Activated naive CD4-positive, alpha-beta T cell treated with anti-CD3 and anti-CD28 coated beads for 36 hours (primary cell): Measurements from ENCODE around the gene CYP26C1. TPM values are rescaled to one million over a fixed set of nuclear protein-coding genes. Genes with fewer than 3 reads are reported as not detected.

ENCODE experiments used
- CTCF ChIA-PET: fragments of 350-600 bp; sonication (Branson Sonifier 250); formaldehyde crosslinking; loops from one replicate; lab custom pipeline; 2021; ENCODE audit warnings: antibody characterized with exemption; lab: Charles Lee
- DNase-seq: peaks from one replicate; pipeline ENCODE4 v3.0.0-alpha.2; 2020
- H3K27ac Mint-ChIP-seq: one replicate; pipeline ENCODE4 v1.8.0; 2021; ENCODE audit warnings: mild to moderate bottlenecking, mixed read lengths
- H3K27me3 Mint-ChIP-seq: one replicate; pipeline ENCODE4 v1.8.0; 2021; ENCODE audit warnings: low read depth, mixed read lengths
- H3K36me3 Mint-ChIP-seq: one replicate; pipeline ENCODE4 v1.8.0; 2021; ENCODE audit warnings: low read depth, mixed read lengths
- H3K4me1 Mint-ChIP-seq: one replicate; pipeline ENCODE4 v1.8.0; 2021; ENCODE audit warnings: low read depth, mixed read lengths
- H3K4me3 Mint-ChIP-seq: one replicate; pipeline ENCODE4 v1.8.0; 2021; ENCODE audit warnings: mild to moderate bottlenecking, moderate library complexity, mixed read lengths
- H3K9me3 Mint-ChIP-seq: one replicate; pipeline ENCODE4 v1.8.0; 2021; ENCODE audit warnings: mixed read lengths
- intact Hi-C: fragments of 100-400 bp; cut with micrococcal nuclease; formaldehyde crosslinking; loops from one replicate; pipeline ENCODE4 v1.15.1; 2023
- total RNA-seq, 2 experiments: library from RNA; stranded (reverse); gene quantifications; one replicate each; pipeline ENCODE4 v1.2.3, GENCODE V29; 2021

CYP26C1 gene
- total RNA-seq, 2 experiments from 2014 or later = not detected

- intact Hi-C loops = loop anchor here (1.0 kb wide), 2 partner anchors 74 to 154 kb away; no protein-coding TSS in a partner anchor
- H3K9me3 Mint-ChIP-seq = no peaks in the 10 kb centered on the region
- CTCF ChIA-PET = interaction anchor here (0.6 kb wide), 1 partner anchor 14 kb away, joined by 3 read pairs; no protein-coding TSS in a partner anchor
- no peak overlapping the region for H3K4me3 Mint-ChIP-seq
- peak; percentile 26 for DNase-seq
- H3K4me1 Mint-ChIP-seq = no peaks in the 10 kb centered on the region
- H3K27ac Mint-ChIP-seq = no peak overlapping the region
- no peaks in the 10 kb centered on the region for H3K27me3 Mint-ChIP-seq
- H3K36me3 Mint-ChIP-seq = peaks cover 1% of the 10 kb centered on the region
These were observed 20.9 kb upstream of the CYP26C1 start for GRCh38 chr10:93039721-93040120.

GRCh38 chr10:93054486-93054885 lies 6.1 kb upstream of the CYP26C1 start:
- no peak for DNase-seq
- Mint-ChIP-seq H3K27me3 (no peaks in the 10 kb centered on the region), H3K36me3 (peaks cover 13% of the 10 kb centered on the region), H3K27ac (no peak overlapping the region), H3K9me3 (no peaks in the 10 kb centered on the region), H3K4me1 (no peaks in the 10 kb centered on the region), H3K4me3 (no peak overlapping the region)
- intact Hi-C loops = no loop called here
- CTCF ChIA-PET = no interaction called here

- CTCF ChIA-PET = interaction anchor here (1.0 to 1.1 kb wide), 2 partner anchors 22 to 143 kb away, joined by 3 to 5 read pairs; no protein-coding TSS in a partner anchor
- no peak overlapping the region for H3K27ac Mint-ChIP-seq
- peaks cover 18% of the 10 kb centered on the region for H3K27me3 Mint-ChIP-seq
- no peak overlapping the region for H3K4me3 Mint-ChIP-seq
- no peaks in the 10 kb centered on the region for H3K9me3 Mint-ChIP-seq
- intact Hi-C loops = no loop called here
- peaks cover 19% of the 10 kb centered on the region for H3K4me1 Mint-ChIP-seq
- peaks cover 18% of the 10 kb centered on the region for H3K36me3 Mint-ChIP-seq
- no peak for DNase-seq
These were observed 2.5 kb upstream of the CYP26C1 start for GRCh38 chr10:93058139-93058538.

- H3K4me1 Mint-ChIP-seq = peaks cover 22% of the 10 kb centered on the region
- CTCF ChIA-PET = interaction anchor here (0.6 to 1.5 kb wide), 5 partner anchors 9 to 291 kb away, joined by 3 to 4 read pairs (median 4); no protein-coding TSS in a partner anchor
- no peak overlapping the region for H3K27ac Mint-ChIP-seq
- peaks cover 41% of the 10 kb centered on the region for H3K27me3 Mint-ChIP-seq
- H3K9me3 Mint-ChIP-seq = no peaks in the 10 kb centered on the region
- no peak overlapping the region for H3K4me3 Mint-ChIP-seq
- intact Hi-C loops = loop anchor here (5.0 to 10.0 kb wide), 2 partner anchors 291 to 366 kb away; no protein-coding TSS in a partner anchor
- H3K36me3 Mint-ChIP-seq = peaks cover 18% of the 10 kb centered on the region
- DNase-seq = no peak
These were observed 442 bp downstream of the CYP26C1 start for GRCh38 chr10:93060887-93061593.

- no peak overlapping the region for H3K27ac Mint-ChIP-seq
- H3K4me3 Mint-ChIP-seq = peak overlapping the region; percentile 66
- H3K4me1 Mint-ChIP-seq = peaks cover 22% of the 10 kb centered on the region
- no peaks in the 10 kb centered on the region for H3K9me3 Mint-ChIP-seq
- CTCF ChIA-PET = interaction anchor here (0.7 to 1.5 kb wide), 5 partner anchors 8 to 744 kb away, joined by 3 to 4 read pairs (median 3); no protein-coding TSS in a partner anchor
- H3K27me3 Mint-ChIP-seq = peaks cover 47% of the 10 kb centered on the region
- intact Hi-C loops = loop anchor here (1.0 to 10.0 kb wide), 6 partner anchors 12 to 367 kb away; no protein-coding TSS in a partner anchor
- DNase-seq = peak; percentile 15
- peaks cover 18% of the 10 kb centered on the region for H3K36me3 Mint-ChIP-seq
These were observed 1.3 kb downstream of the CYP26C1 start for GRCh38 chr10:93061594-93062513.

- Mint-ChIP-seq H3K27me3 (peaks cover 55% of the 10 kb centered on the region), H3K27ac (no peak overlapping the region)
These were observed 2.0 kb downstream of the CYP26C1 start for GRCh38 chr10:93062514-93063143.

GRCh38 chr10:93063144-93063976 lies 2.8 kb downstream of the CYP26C1 start:
- no peak for DNase-seq
- H3K4me3 Mint-ChIP-seq = peak overlapping the region; percentile 15
- peaks cover 24% of the 10 kb centered on the region for H3K4me1 Mint-ChIP-seq
- intact Hi-C loops = loop anchor here (2.0 to 10.0 kb wide), 5 partner anchors 57 to 369 kb away; no protein-coding TSS in a partner anchor
- peaks cover 62% of the 10 kb centered on the region for H3K27me3 Mint-ChIP-seq
- CTCF ChIA-PET = no interaction called here
- H3K27ac Mint-ChIP-seq = no peak overlapping the region
- no peaks in the 10 kb centered on the region for H3K9me3 Mint-ChIP-seq
- peaks cover 11% of the 10 kb centered on the region for H3K36me3 Mint-ChIP-seq

More at GRCh38 chr10:93062514-93063143, 2.0 kb downstream of the CYP26C1 start:
- intact Hi-C loops = loop anchor here (1.0 to 10.0 kb wide), 6 partner anchors 12 to 368 kb away; no protein-coding TSS in a partner anchor
- Mint-ChIP-seq H3K4me3 (peak overlapping the region; percentile 66), H3K9me3 (no peaks in the 10 kb centered on the region), H3K4me1 (peaks cover 22% of the 10 kb centered on the region), H3K36me3 (peaks cover 15% of the 10 kb centered on the region)
- DNase-seq = peak; percentile 64
- CTCF ChIA-PET = interaction anchor here (0.7 to 1.5 kb wide), 4 partner anchors 8 to 743 kb away, joined by 3 to 4 read pairs (median 4); no protein-coding TSS in a partner anchor

GRCh38 chr10:93063977-93064660 lies 3.5 kb downstream of the CYP26C1 start:
- CTCF ChIA-PET = no interaction called here
- Mint-ChIP-seq H3K27ac (no peak overlapping the region), H3K27me3 (peaks cover 70% of the 10 kb centered on the region), H3K36me3 (peaks cover 9% of the 10 kb centered on the region), H3K9me3 (no peaks in the 10 kb centered on the region), H3K4me3 (no peak overlapping the region), H3K4me1 (peaks cover 29% of the 10 kb centered on the region)
- intact Hi-C loops = loop anchor here (2.0 to 10.0 kb wide), 5 partner anchors 57 to 369 kb away; no protein-coding TSS in a partner anchor
- DNase-seq = no peak

GRCh38 chr10:93064874-93065660 lies 4.5 kb downstream of the CYP26C1 start:
- Mint-ChIP-seq H3K27me3 (peaks cover 71% of the 10 kb centered on the region), H3K36me3 (peaks cover under 1% of the 10 kb centered on the region), H3K4me3 (no peak overlapping the region), H3K27ac (no peak overlapping the region), H3K9me3 (no peaks in the 10 kb centered on the region), H3K4me1 (peaks cover 26% of the 10 kb centered on the region)
- no peak for DNase-seq
- CTCF ChIA-PET = no interaction called here
- intact Hi-C loops = loop anchor here (5.0 to 10.0 kb wide), 2 partner anchors 287 to 370 kb away; no protein-coding TSS in a partner anchor
